ENCODE data around the gene CYBRD1. TPM values are rescaled to one million over a fixed set of nuclear protein-coding genes. Genes with fewer than 3 reads are reported as not detected.
"Not testable (repeated sequence)": the region's sequence is repeated elsewhere in the genome, so short reads cannot be mapped to it uniquely, and the experiment has no call there.

The CYBRD1 gene
- total RNA-seq, 4 donors from 2014 or later = 42.3 to 49.0 (median 43.4) TPM

- Histone ChIP-seq H3K36me3 (peaks cover 0 to 2% of the 10 kb centered on the region in 2 donors), H3K4me3 (no peak overlapping the region), H3K27ac (no peak overlapping the region), H3K27me3 (no peaks in the 10 kb centered on the region), H3K4me1 (no peaks in the 10 kb centered on the region), H3K9me3 (peaks cover 0 to 3% (median 0%) of the 10 kb centered on the region in 3 donors)
- TF ChIP-seq CTCF (IDR thresholded peaks at IDR 0.05 in 4 of 5, conservative IDR thresholded peaks at IDR 0.05 in 1 of 5) (no peak), POLR2A (IDR thresholded peaks at IDR 0.05) (no peak)
- DNase-seq = no peak
- intact Hi-C loops (cut with DNase I; ENCODE audit: low total_unique reads) (no loop called here), in situ Hi-C loops (cut with MboI; ENCODE audit: low sequenced_read_pairs in 4 of 4) (no loop called here)
- no peak for ATAC-seq
Measured at GRCh38 chr2:171487201-171487600, 35.1 kb upstream of the CYBRD1 start.

- Histone ChIP-seq H3K36me3 (no peaks in the 10 kb centered on the region), H3K4me1 (no peaks in the 10 kb centered on the region), H3K27me3 (no peaks in the 10 kb centered on the region), H3K9me3 (peaks cover 0 to 3% (median 0%) of the 10 kb centered on the region in 3 donors), H3K27ac (no peak overlapping the region), H3K4me3 (no peak overlapping the region)
- in situ Hi-C loops (cut with MboI; ENCODE audit: low sequenced_read_pairs in 4 of 4) = no loop called here
- TF ChIP-seq CTCF (IDR thresholded peaks at IDR 0.05 in 4 of 5, conservative IDR thresholded peaks at IDR 0.05 in 1 of 5) = no peak
- no peak for TF ChIP-seq POLR2A (IDR thresholded peaks at IDR 0.05)
- ATAC-seq (no peak), DNase-seq (no peak)
- intact Hi-C loops (cut with DNase I; ENCODE audit: low total_unique reads) = no loop called here
Measured at GRCh38 chr2:171487803-171488259, 34.4 kb upstream of the CYBRD1 start.

GRCh38 chr2:171490577-171490976 is 31.7 kb upstream of the CYBRD1 start:
- no peaks in the 10 kb centered on the region for H3K27me3 ChIP-seq
- DNase-seq (no peak), ATAC-seq (no peak)
- H3K4me3 ChIP-seq = no peak overlapping the region
- no peak overlapping the region for H3K27ac ChIP-seq
- intact Hi-C loops (cut with DNase I; ENCODE audit: low total_unique reads) (no loop called here), in situ Hi-C loops (cut with MboI; ENCODE audit: low sequenced_read_pairs in 4 of 4) (no loop called here)
- H3K9me3 ChIP-seq = peaks cover 0 to 3% (median 0%) of the 10 kb centered on the region in 3 donors
- no peak for TF ChIP-seq CTCF (IDR thresholded peaks at IDR 0.05 in 4 of 5, conservative IDR thresholded peaks at IDR 0.05 in 1 of 5)
- TF ChIP-seq POLR2A (IDR thresholded peaks at IDR 0.05) = no peak
- no peaks in the 10 kb centered on the region for H3K4me1 ChIP-seq
- H3K36me3 ChIP-seq = no peaks in the 10 kb centered on the region

DNA sequence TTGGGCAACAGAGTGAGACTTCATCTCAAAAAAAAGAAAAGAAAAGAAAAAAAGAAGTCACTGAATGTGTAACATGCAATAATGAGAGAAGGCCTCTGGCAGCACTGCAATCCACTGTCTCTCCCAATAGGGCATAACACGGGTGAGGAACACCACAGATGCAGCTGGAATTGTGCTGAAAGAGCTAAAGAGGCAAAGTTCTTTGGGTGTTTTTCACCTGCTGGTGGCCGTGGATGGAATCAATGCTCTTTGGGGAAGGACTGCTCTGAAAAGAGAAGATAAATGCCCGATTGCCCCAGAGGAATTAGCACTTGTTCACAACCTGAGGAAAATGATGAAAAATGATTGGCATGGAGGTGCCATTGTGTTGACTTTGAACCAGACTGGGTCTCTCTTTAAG is 31.0 kb upstream of the CYBRD1 start:
- Histone ChIP-seq H3K36me3 (no peaks in the 10 kb centered on the region), H3K27ac (no peak overlapping the region), H3K9me3 (peaks cover 0 to 3% (median 0%) of the 10 kb centered on the region in 3 donors), H3K27me3 (no peaks in the 10 kb centered on the region), H3K4me1 (no peaks in the 10 kb centered on the region), H3K4me3 (no peak overlapping the region)
- DNase-seq (no peak), ATAC-seq (no peak)
- in situ Hi-C loops (cut with MboI; ENCODE audit: low sequenced_read_pairs in 4 of 4) (no loop called here), intact Hi-C loops (cut with DNase I; ENCODE audit: low total_unique reads) (no loop called here)
- TF ChIP-seq CTCF (IDR thresholded peaks at IDR 0.05 in 4 of 5, conservative IDR thresholded peaks at IDR 0.05 in 1 of 5) = no peak
- TF ChIP-seq POLR2A (IDR thresholded peaks at IDR 0.05) = no peak

DNA sequence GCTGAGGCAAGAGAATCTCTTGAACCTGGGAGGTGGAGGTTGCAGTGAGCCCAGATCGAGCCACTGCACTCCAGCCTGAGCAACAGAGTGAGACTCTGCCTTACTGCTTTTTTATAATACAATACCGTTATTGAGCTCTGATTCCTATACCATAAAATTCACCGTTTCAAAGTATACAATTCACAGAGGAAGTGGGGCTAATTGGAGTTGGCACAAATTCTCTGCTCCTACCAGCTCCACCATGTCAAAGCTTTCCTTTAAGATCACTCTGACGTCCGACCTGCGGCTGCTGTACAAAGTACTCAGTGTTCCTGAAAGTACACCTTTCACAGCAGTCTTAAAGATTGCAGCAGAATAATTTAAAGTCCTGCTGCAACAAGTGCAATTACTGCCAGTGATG is 29.6 kb upstream of the CYBRD1 start:
- Histone ChIP-seq H3K9me3 (peaks cover 0 to 3% (median 0%) of the 10 kb centered on the region in 3 donors), H3K36me3 (no peaks in the 10 kb centered on the region), H3K27me3 (no peaks in the 10 kb centered on the region), H3K27ac (no peak overlapping the region), H3K4me1 (no peaks in the 10 kb centered on the region), H3K4me3 (no peak overlapping the region)
- in situ Hi-C loops (cut with MboI; ENCODE audit: low sequenced_read_pairs in 4 of 4) = no loop called here
- ATAC-seq = no peak
- TF ChIP-seq POLR2A (IDR thresholded peaks at IDR 0.05) (no peak), CTCF (IDR thresholded peaks at IDR 0.05 in 4 of 5, conservative IDR thresholded peaks at IDR 0.05 in 1 of 5) (no peak)
- intact Hi-C loops (cut with DNase I; ENCODE audit: low total_unique reads) = no loop called here
- DNase-seq = no peak

DNA sequence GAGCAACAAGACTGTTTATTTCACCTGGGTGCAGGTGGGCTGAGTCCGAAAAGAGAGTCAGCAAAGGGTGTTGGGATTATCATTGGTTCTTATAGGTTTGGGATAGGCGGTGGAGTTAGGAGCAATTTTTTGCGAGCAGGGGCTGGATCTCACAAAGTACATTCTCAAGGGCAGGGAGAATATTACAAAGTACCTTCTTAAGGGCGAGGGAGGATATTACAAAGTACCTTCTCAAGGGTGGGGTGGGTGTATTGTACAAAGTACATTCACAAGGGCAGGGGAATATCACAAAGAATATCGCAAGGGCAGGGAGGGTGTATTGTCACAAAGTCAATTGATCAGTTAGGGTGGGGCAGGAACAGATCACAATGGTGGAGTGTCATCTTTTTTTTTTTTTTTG is 24.6 kb upstream of the CYBRD1 start:
- H3K36me3 ChIP-seq; H3K4me1 ChIP-seq; H3K9me3 ChIP-seq; intact Hi-C loops (cut with DNase I; ENCODE audit: low total_unique reads); H3K27me3 ChIP-seq; DNase-seq; H3K27ac ChIP-seq; in situ Hi-C loops (cut with MboI; ENCODE audit: low sequenced_read_pairs in 4 of 4); H3K4me3 ChIP-seq; ATAC-seq: not testable (repeated sequence)

All from gastrocnemius medialis (tissue), 4 donors.